Thyroid gland (tissue), 4 donors: Measurements from ENCODE around the gene KIF13A.

ENCODE experiments used
- CTCF ChIP-seq, 6 experiments: fragments of 200-600 bp in 3 of 6; fragments of 450-650 bp in 3 of 6; sonication (generic) in 3 of 6; IDR thresholded peaks; one replicate each; pipeline ENCODE4 v1.5.1; 2016 to 2019; ENCODE audit warnings: antibody characterized with exemption in 6 of 6, mild to moderate bottlenecking in 2 of 6, inconsistent platforms in 1 of 6, moderate library complexity in 1 of 6
- POLR2A ChIP-seq, 2 donors: fragments of 450-650 bp; IDR thresholded peaks; one replicate each; pipeline ENCODE4 v1.6.1; 2017; ENCODE audit warnings: antibody characterized with exemption in 2 of 2, mild to moderate bottlenecking in 2 of 2, moderate library complexity in 1 of 2

GRCh38 chr6:17744019-17744756 lies 243.2 kb downstream of the KIF13A start:
- TF ChIP-seq POLR2A (IDR thresholded peaks at IDR 0.05): no peak
- no peak for TF ChIP-seq CTCF (IDR thresholded peaks at IDR 0.05)
